Testis (tissue), 3 donors: Measurements from ENCODE around the gene CCNL2. TPM values are rescaled to one million over a fixed set of nuclear protein-coding genes. Genes with fewer than 3 reads are reported as not detected.
A peak's percentile ranks its signal among the peaks of the same experiment; 100 is the strongest.

Experiments used
- DNase-seq: peaks from one replicate; pipeline ENCODE4 v3.0.0-alpha.2; 2019
- H3K27ac ChIP-seq, 2 donors: fragments of 200-600 bp; sonication (generic); one replicate each; pipeline ENCODE4 v1.5.1; 2019
- H3K27me3 ChIP-seq: fragments of 200-600 bp; sonication (generic); one replicate; pipeline ENCODE4 v1.5.1; 2019
- H3K36me3 ChIP-seq: fragments of 200-600 bp; sonication (generic); one replicate; pipeline ENCODE4 v1.5.1; 2017; ENCODE audit warnings: low read depth; ENCODE audit errors: missing control alignments
- H3K4me1 ChIP-seq: fragments of 200-600 bp; sonication (generic); one replicate; pipeline ENCODE4 v1.5.1; 2019
- H3K4me3 ChIP-seq, 2 donors: fragments of 200-600 bp; sonication (generic); one replicate each; pipeline ENCODE4 v1.5.1; 2017 to 2019
- H3K9me3 ChIP-seq: fragments of 200-600 bp; sonication (generic); one replicate; pipeline ENCODE4 v1.5.1; 2017
- CTCF ChIP-seq, 3 experiments: fragments of 450-650 bp in 2 of 3; fragments of 200-600 bp in 1 of 3; sonication (generic) in 1 of 3; IDR thresholded peaks; one replicate each; pipeline ENCODE4 v1.5.1; 2016 to 2019; ENCODE audit warnings: antibody characterized with exemption in 3 of 3, mild to moderate bottlenecking in 2 of 3, moderate library complexity in 1 of 3
- POLR2A ChIP-seq: fragments of 450-650 bp; IDR thresholded peaks from one replicate; pipeline ENCODE4 v1.6.1; 2017; ENCODE audit warnings: antibody characterized with exemption, mild to moderate bottlenecking, moderate library complexity
- WGBS, 2 donors: methylation state at CpG; one replicate each; pipeline ENCODE4 v1.1.5; 2018; 5-methylcytosine and 5-hydroxymethylcytosine counted together
- intact Hi-C: fragments of 100-400 bp; cut with DNase I; formaldehyde crosslinking; loops from one replicate; pipeline ENCODE4 v1.15.1; 2023; ENCODE audit warnings: low total_unique reads
- polyA plus RNA-seq: library from polyadenylated mRNA; stranded (reverse); fragments of 350-450 nt; fragmentation: Illumina TruSeq; extraction: RNeasy Lipid Tissue Mini Kit (QIAGEN cat#74804); gene quantifications from one replicate; pipeline ENCODE4 v1.2.3, GENCODE V29; 2014; ENCODE audit warnings: low read depth, low replicate concordance; ENCODE audit not compliant: insufficient read depth
- total RNA-seq, 2 donors: library from RNA; depleted of rRNA; stranded (reverse); fragments of >200 nt; gene quantifications; one replicate each; pipeline ENCODE4 v1.2.3, GENCODE V29; 2016

Gene CCNL2
- total and polyA plus RNA-seq, 3 donors from 2014 or later: 90.9 to 209 (median 204) TPM

- H3K36me3 ChIP-seq: no peaks in the 10 kb centered on the region
- no peaks in the 10 kb centered on the region for H3K9me3 ChIP-seq
- H3K4me3 ChIP-seq: no peak overlapping the region
- peaks cover 72% of the 10 kb centered on the region for H3K4me1 ChIP-seq
- intact Hi-C loops: no loop called here
- 71 to 100% methylated on average over 8 to 31 of the region's 31 CpGs for WGBS, 2 donors
- TF ChIP-seq CTCF (IDR thresholded peaks at IDR 0.05) (no peak), POLR2A (no peak)
- no peak for DNase-seq
- no peaks in the 10 kb centered on the region for H3K27me3 ChIP-seq
- no peak overlapping the region for H3K27ac ChIP-seq
These were observed 38.1 kb upstream of the CCNL2 start for GRCh38 chr1:1437033-1437903.

GRCh38 chr1:1436630-1437032 is 37.5 kb upstream of the CCNL2 start:
- no peak overlapping the region for H3K27ac ChIP-seq
- 82 to 84% methylated on average over 7 of the region's 7 CpGs for WGBS, 2 donors
- intact Hi-C loops: no loop called here
- peak overlapping the region in 1 of 2 donors; percentile 59 for H3K4me3 ChIP-seq
- peaks cover 72% of the 10 kb centered on the region for H3K4me1 ChIP-seq
- DNase-seq: no peak
- TF ChIP-seq POLR2A (no peak), CTCF (IDR thresholded peaks at IDR 0.05) (no peak)
- no peaks in the 10 kb centered on the region for H3K9me3 ChIP-seq
- no peaks in the 10 kb centered on the region for H3K36me3 ChIP-seq
- H3K27me3 ChIP-seq: no peaks in the 10 kb centered on the region

- intact Hi-C loops: no loop called here
- Histone ChIP-seq H3K4me1 (peaks cover 72% of the 10 kb centered on the region), H3K27me3 (no peaks in the 10 kb centered on the region), H3K4me3 (peak overlapping the region; percentile 59), H3K27ac (peak overlapping the region in 1 of 2 donors; percentile 89), H3K9me3 (no peaks in the 10 kb centered on the region), H3K36me3 (no peaks in the 10 kb centered on the region)
- 14 to 28% methylated on average over 4 to 27 of the region's 40 CpGs for WGBS, 2 donors
- DNase-seq: no peak
- no peak for TF ChIP-seq CTCF (IDR thresholded peaks at IDR 0.05)
- no peak for TF ChIP-seq POLR2A
These were observed 36.9 kb upstream of the CCNL2 start for GRCh38 chr1:1435911-1436629.

- Histone ChIP-seq H3K9me3 (no peaks in the 10 kb centered on the region), H3K36me3 (no peaks in the 10 kb centered on the region), H3K4me1 (peaks cover 72% of the 10 kb centered on the region), H3K27ac (peak within 1 kb of the TSS; percentile 88 to 89), H3K27me3 (no peaks in the 10 kb centered on the region), H3K4me3 (peak within 1 kb of the TSS; percentile 59)
- WGBS, 2 donors: 7 to 57% methylated on average over 7 to 44 of the region's 89 CpGs
- TF ChIP-seq CTCF (IDR thresholded peaks at IDR 0.05): no peak
- no peak for TF ChIP-seq POLR2A
- intact Hi-C loops: no loop called here
- DNase-seq: peak; percentile 86
These were observed 36.2 kb upstream of the CCNL2 start, which contains the start of gene VWA1 for GRCh38 chr1:1435106-1435903. VWA1 (plus strand) TSS chr1:1435690; CDS start chr1:1435749, 59 bp downstream.
